ENCODE results near the gene FAM219A.

Gene FAM219A

GRCh38 chr9:34400686-34401602 lies 57.4 kb downstream of the FAM219A start:
- Histone ChIP-seq H3K9me3 (ENCODE audit: control insufficient read depth, insufficient read depth, low read depth, low read length) (no peaks in the 10 kb centered on the region), H3K27me3 (ENCODE audit: control insufficient read depth, insufficient read depth, low read length) (no peaks in the 10 kb centered on the region), H3K9ac (ENCODE audit: low read length) (no peak overlapping the region), H3K4me1 (ENCODE audit: control insufficient read depth, insufficient read depth, low read length) (no peaks in the 10 kb centered on the region), H3K36me3 (ENCODE audit: control insufficient read depth, insufficient read depth, low read length) (peaks cover 29% of the 10 kb centered on the region), H3K27ac (ENCODE audit: low read depth, low read length) (no peak overlapping the region), H3K4me3 (ENCODE audit: low read depth, low read length) (no peak overlapping the region)

DNA sequence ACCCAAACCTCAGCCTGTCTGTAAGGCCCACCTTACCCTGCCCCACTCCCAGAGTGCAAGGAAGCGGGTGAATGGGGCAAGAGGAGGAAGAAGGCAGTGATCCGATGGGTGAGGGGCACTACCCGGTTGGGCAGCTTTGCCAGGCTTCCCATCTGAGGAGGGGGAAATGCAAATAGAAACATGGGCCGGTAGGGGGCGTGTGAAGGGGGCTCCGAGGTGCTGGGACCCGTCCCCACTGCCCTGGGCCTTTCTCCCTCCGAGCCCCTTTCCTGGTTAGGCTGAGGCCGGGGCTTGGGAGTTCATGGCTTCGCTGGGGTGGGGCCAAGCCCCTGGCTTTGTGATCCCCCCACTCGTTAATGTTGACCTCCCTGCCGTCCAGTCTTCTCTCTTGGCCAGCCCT lies 58.1 kb downstream of the FAM219A start:
- H3K4me1 ChIP-seq (ENCODE audit: control insufficient read depth, insufficient read depth, low read length): no peaks in the 10 kb centered on the region
- no peak overlapping the region for H3K4me3 ChIP-seq (ENCODE audit: low read depth, low read length)
- H3K9ac ChIP-seq (ENCODE audit: low read length): no peak overlapping the region
- H3K27ac ChIP-seq (ENCODE audit: low read depth, low read length): no peak overlapping the region
- peaks cover 26% of the 10 kb centered on the region for H3K36me3 ChIP-seq (ENCODE audit: control insufficient read depth, insufficient read depth, low read length)
- no peaks in the 10 kb centered on the region for H3K9me3 ChIP-seq (ENCODE audit: control insufficient read depth, insufficient read depth, low read depth, low read length)
- H3K27me3 ChIP-seq (ENCODE audit: control insufficient read depth, insufficient read depth, low read length): no peaks in the 10 kb centered on the region

DNA sequence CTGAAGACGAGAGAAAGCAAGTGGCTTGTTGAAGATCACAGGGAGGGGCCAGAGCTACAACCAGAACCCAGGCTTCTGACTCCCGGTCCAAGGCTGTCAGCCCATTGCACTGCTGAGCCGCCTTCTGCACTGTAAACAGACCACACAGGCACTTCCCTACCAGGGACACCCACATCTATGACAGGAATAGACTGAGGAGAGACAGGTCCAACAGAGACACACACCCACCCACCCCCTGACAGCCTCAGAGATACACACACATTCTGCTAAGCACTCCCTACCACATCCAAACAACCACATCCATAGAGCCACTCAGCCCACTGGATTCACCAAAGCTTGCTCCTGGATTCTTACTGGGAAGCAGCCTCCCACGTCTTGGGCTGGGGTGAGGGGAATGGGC lies 58.6 kb downstream of the FAM219A start:
- Histone ChIP-seq H3K27ac (ENCODE audit: low read depth, low read length) (no peak overlapping the region), H3K9me3 (ENCODE audit: control insufficient read depth, insufficient read depth, low read depth, low read length) (no peaks in the 10 kb centered on the region), H3K27me3 (ENCODE audit: control insufficient read depth, insufficient read depth, low read length) (no peaks in the 10 kb centered on the region), H3K9ac (ENCODE audit: low read length) (no peak overlapping the region), H3K4me3 (ENCODE audit: low read depth, low read length) (no peak overlapping the region), H3K4me1 (ENCODE audit: control insufficient read depth, insufficient read depth, low read length) (no peaks in the 10 kb centered on the region), H3K36me3 (ENCODE audit: control insufficient read depth, insufficient read depth, low read length) (peaks cover 21% of the 10 kb centered on the region)

- Histone ChIP-seq H3K27ac (ENCODE audit: low read depth, low read length) (no peak overlapping the region), H3K9me3 (ENCODE audit: control insufficient read depth, insufficient read depth, low read depth, low read length) (no peaks in the 10 kb centered on the region), H3K4me1 (ENCODE audit: control insufficient read depth, insufficient read depth, low read length) (no peaks in the 10 kb centered on the region), H3K27me3 (ENCODE audit: control insufficient read depth, insufficient read depth, low read length) (no peaks in the 10 kb centered on the region), H3K4me3 (ENCODE audit: low read depth, low read length) (no peak overlapping the region), H3K36me3 (ENCODE audit: control insufficient read depth, insufficient read depth, low read length) (peaks cover 21% of the 10 kb centered on the region), H3K9ac (ENCODE audit: low read length) (no peak overlapping the region)
These were observed 59.5 kb downstream of the FAM219A start for GRCh38 chr9:34398875-34399274.

DNA sequence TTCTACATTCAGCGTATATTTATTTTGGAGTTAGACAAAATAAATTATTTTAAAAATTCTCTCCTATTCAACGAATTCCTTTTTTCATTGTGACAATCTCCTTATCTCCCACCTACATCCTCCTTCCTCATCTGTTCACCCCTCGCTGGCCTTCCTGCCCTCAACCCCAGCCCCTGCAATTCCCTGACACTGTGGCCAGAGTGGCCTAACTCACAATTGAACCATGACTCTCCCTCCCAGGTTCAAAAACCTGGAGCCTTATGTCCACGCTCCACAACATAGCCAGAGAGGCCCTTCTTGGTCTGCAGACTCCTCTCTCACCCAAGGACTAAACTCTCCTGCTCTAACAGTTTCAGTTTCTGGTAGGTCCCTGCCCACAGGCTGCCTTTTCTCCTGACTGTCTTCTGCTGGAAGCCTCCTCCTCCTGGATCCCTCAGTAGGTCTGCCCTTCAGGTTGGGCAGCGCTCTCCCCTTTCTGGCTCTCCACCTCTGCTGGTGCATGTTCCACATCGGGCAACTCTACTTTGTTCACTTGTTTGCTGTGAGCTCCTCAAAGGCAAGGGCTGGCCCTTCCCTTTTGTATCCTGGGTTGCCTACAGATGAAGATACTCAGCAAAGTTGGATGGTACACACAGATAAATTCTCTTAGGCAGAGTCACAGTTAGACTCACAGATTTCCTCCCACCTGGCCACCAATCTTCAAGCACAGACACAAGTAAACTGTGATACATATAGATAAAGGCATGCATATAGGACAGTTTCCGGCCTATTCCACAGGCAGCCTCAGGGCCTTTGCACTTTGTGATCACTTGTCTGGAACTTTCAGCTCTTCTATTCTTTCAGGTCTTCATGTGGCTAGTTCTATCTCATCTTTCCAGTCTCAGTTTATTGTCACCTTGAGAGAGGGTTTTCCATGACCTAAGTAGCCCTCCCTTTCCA lies 61.8 kb downstream of the FAM219A start:
- Histone ChIP-seq H3K9ac (ENCODE audit: low read length) (no peak overlapping the region), H3K27me3 (ENCODE audit: control insufficient read depth, insufficient read depth, low read length) (peaks cover 4% of the 10 kb centered on the region; the same call in 1 of the 2 replicates), H3K9me3 (ENCODE audit: control insufficient read depth, insufficient read depth, low read depth, low read length) (no peaks in the 10 kb centered on the region), H3K36me3 (ENCODE audit: control insufficient read depth, insufficient read depth, low read length) (peaks cover 5% of the 10 kb centered on the region; the same call in 1 of the 2 replicates), H3K4me3 (ENCODE audit: low read depth, low read length) (no peak overlapping the region), H3K27ac (ENCODE audit: low read depth, low read length) (no peak overlapping the region), H3K4me1 (ENCODE audit: control insufficient read depth, insufficient read depth, low read length) (no peaks in the 10 kb centered on the region)

DNA sequence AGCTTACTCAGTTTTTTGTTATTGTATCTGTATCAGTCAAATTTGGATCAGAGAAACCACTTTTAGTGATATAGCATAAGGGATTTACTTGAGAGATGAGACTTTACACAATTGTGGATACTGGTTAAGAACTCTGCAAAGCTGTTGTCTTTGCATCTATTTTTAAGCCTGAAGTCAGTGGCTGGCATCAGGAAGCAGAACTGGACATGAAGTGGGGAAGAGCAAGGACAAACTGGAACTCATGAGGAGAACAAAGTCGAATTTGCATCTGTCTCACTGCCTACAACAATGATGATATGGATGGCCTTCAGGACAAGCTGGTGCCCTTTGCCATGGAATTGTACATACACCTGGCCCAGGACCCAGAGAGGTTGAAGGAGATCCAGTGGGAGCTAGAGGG lies 65.9 kb downstream of the FAM219A start:
- no peak overlapping the region for H3K9ac ChIP-seq (ENCODE audit: low read length)
- H3K27me3 ChIP-seq (ENCODE audit: control insufficient read depth, insufficient read depth, low read length): peaks cover 4% of the 10 kb centered on the region; the same call in 1 of the 2 replicates
- no peak overlapping the region for H3K4me3 ChIP-seq (ENCODE audit: low read depth, low read length)
- no peaks in the 10 kb centered on the region for H3K9me3 ChIP-seq (ENCODE audit: control insufficient read depth, insufficient read depth, low read depth, low read length)
- H3K27ac ChIP-seq (ENCODE audit: low read depth, low read length): no peak overlapping the region
- no peaks in the 10 kb centered on the region for H3K4me1 ChIP-seq (ENCODE audit: control insufficient read depth, insufficient read depth, low read length)
- H3K36me3 ChIP-seq (ENCODE audit: control insufficient read depth, insufficient read depth, low read length): peaks cover 3% of the 10 kb centered on the region; the same call in 1 of the 2 replicates

DNA sequence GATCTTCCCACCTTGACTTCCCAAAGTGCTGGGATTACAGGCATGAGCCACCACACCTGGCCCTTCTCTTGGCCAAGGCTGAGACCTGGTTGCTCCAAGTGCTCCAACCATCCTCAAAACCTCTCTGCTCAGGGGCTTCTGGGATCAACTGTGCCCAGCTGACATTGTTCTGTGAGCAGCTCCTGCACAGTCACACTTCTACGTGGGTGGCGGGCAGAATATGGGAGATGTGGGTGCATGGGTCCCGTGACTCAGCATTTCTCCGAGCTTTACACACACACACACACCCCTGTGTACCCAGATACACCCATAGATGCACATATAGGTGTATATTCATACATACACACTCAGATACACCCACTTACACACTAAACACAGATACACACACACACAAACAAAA lies 71.1 kb downstream of the FAM219A start:
- H3K9ac ChIP-seq (ENCODE audit: low read length): no peak overlapping the region
- no peaks in the 10 kb centered on the region for H3K9me3 ChIP-seq (ENCODE audit: control insufficient read depth, insufficient read depth, low read depth, low read length)
- H3K4me1 ChIP-seq (ENCODE audit: control insufficient read depth, insufficient read depth, low read length): no peaks in the 10 kb centered on the region
- H3K27me3 ChIP-seq (ENCODE audit: control insufficient read depth, insufficient read depth, low read length): peaks cover 16% of the 10 kb centered on the region
- H3K4me3 ChIP-seq (ENCODE audit: low read depth, low read length): no peak overlapping the region
- H3K36me3 ChIP-seq (ENCODE audit: control insufficient read depth, insufficient read depth, low read length): no peaks in the 10 kb centered on the region
- H3K27ac ChIP-seq (ENCODE audit: low read depth, low read length): no peak overlapping the region

- Histone ChIP-seq H3K4me3 (ENCODE audit: low read depth, low read length) (no peak overlapping the region), H3K27ac (ENCODE audit: low read depth, low read length) (no peak overlapping the region), H3K9me3 (ENCODE audit: control insufficient read depth, insufficient read depth, low read depth, low read length) (no peaks in the 10 kb centered on the region), H3K4me1 (ENCODE audit: control insufficient read depth, insufficient read depth, low read length) (no peaks in the 10 kb centered on the region), H3K36me3 (ENCODE audit: control insufficient read depth, insufficient read depth, low read length) (no peaks in the 10 kb centered on the region), H3K9ac (ENCODE audit: low read length) (no peak overlapping the region), H3K27me3 (ENCODE audit: control insufficient read depth, insufficient read depth, low read length) (peaks cover 22% of the 10 kb centered on the region)
These were observed 71.7 kb downstream of the FAM219A start for GRCh38 chr9:34386656-34387055.

DNA sequence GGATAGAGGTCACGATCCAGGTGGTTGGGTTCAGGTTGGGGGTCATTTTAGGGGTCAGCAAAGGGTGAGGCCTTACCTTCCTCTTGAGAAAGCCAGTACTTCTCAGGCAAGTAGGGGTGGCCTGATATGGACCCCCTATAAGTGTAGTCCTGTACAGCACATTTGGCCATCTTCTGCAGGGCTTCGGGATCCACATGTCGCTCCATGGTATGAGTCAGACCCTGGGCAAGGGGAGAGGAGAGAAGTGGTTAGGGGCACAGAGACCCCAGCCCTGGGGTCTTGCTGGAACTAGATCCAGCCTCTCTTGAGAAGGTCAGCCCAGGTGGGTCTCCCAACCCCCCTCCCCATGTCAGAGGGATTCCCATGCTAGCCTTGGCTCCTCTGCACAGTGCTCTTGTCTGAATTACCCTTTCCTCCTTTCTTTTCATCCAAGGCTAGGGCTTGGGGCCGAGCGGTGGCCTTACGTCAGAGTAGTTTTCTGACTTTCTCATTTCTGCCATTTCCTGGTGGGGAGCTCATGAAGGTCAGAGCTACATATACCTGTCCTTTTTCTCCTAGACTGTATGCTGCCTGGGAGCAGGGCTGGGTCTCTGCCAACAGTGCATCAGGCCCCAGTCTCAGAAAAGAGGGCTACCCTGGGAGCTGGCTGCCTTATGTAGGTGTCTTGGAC lies 72.7 kb downstream of the FAM219A start:
- Histone ChIP-seq H3K9ac (ENCODE audit: low read length) (no peak overlapping the region), H3K27me3 (ENCODE audit: control insufficient read depth, insufficient read depth, low read length) (peaks cover 31% of the 10 kb centered on the region), H3K9me3 (ENCODE audit: control insufficient read depth, insufficient read depth, low read depth, low read length) (no peaks in the 10 kb centered on the region), H3K4me3 (ENCODE audit: low read depth, low read length) (no peak overlapping the region), H3K27ac (ENCODE audit: low read depth, low read length) (no peak overlapping the region), H3K36me3 (ENCODE audit: control insufficient read depth, insufficient read depth, low read length) (no peaks in the 10 kb centered on the region), H3K4me1 (ENCODE audit: control insufficient read depth, insufficient read depth, low read length) (no peaks in the 10 kb centered on the region)

GRCh38 chr9:34384368-34385165 lies 73.8 kb downstream of the FAM219A start:
- Histone ChIP-seq H3K4me1 (ENCODE audit: control insufficient read depth, insufficient read depth, low read length) (peaks cover 7% of the 10 kb centered on the region; the same call in 1 of the 2 replicates), H3K36me3 (ENCODE audit: control insufficient read depth, insufficient read depth, low read length) (no peaks in the 10 kb centered on the region), H3K27ac (ENCODE audit: low read depth, low read length) (no peak overlapping the region), H3K9me3 (ENCODE audit: control insufficient read depth, insufficient read depth, low read depth, low read length) (no peaks in the 10 kb centered on the region), H3K9ac (ENCODE audit: low read length) (no peak overlapping the region), H3K4me3 (ENCODE audit: low read depth, low read length) (no peak overlapping the region), H3K27me3 (ENCODE audit: control insufficient read depth, insufficient read depth, low read length) (peaks cover 41% of the 10 kb centered on the region)
